Testis (tissue), 3 donors: ENCODE results near the gene DHDH. TPM values are rescaled to one million over a fixed set of nuclear protein-coding genes. Genes with fewer than 3 reads are reported as not detected.

Source experiments
- DNase-seq: peaks from one replicate; pipeline ENCODE4 v3.0.0-alpha.2; 2019
- H3K27ac ChIP-seq, 2 donors: fragments of 200-600 bp; sonication (generic); one replicate each; pipeline ENCODE4 v1.5.1; 2019
- H3K27me3 ChIP-seq: fragments of 200-600 bp; sonication (generic); one replicate; pipeline ENCODE4 v1.5.1; 2019
- H3K36me3 ChIP-seq: fragments of 200-600 bp; sonication (generic); one replicate; pipeline ENCODE4 v1.5.1; 2017; ENCODE audit warnings: low read depth; ENCODE audit errors: missing control alignments
- H3K4me1 ChIP-seq: fragments of 200-600 bp; sonication (generic); one replicate; pipeline ENCODE4 v1.5.1; 2019
- H3K4me3 ChIP-seq, 2 donors: fragments of 200-600 bp; sonication (generic); one replicate each; pipeline ENCODE4 v1.5.1; 2017 to 2019
- H3K9me3 ChIP-seq: fragments of 200-600 bp; sonication (generic); one replicate; pipeline ENCODE4 v1.5.1; 2017
- POLR2A ChIP-seq: fragments of 450-650 bp; IDR thresholded peaks from one replicate; pipeline ENCODE4 v1.6.1; 2017; ENCODE audit warnings: antibody characterized with exemption, mild to moderate bottlenecking, moderate library complexity
- WGBS, 2 donors: methylation state at CpG; one replicate each; pipeline ENCODE4 v1.1.5; 2018; 5-methylcytosine and 5-hydroxymethylcytosine counted together
- intact Hi-C: fragments of 100-400 bp; cut with DNase I; formaldehyde crosslinking; loops from one replicate; pipeline ENCODE4 v1.15.1; 2023; ENCODE audit warnings: low total_unique reads
- polyA plus RNA-seq: library from polyadenylated mRNA; stranded (reverse); fragments of 350-450 nt; fragmentation: Illumina TruSeq; extraction: RNeasy Lipid Tissue Mini Kit (QIAGEN cat#74804); gene quantifications from one replicate; pipeline ENCODE4 v1.2.3, GENCODE V29; 2014; ENCODE audit warnings: low read depth, low replicate concordance; ENCODE audit not compliant: insufficient read depth
- total RNA-seq, 2 donors: library from RNA; depleted of rRNA; stranded (reverse); fragments of >200 nt; gene quantifications; one replicate each; pipeline ENCODE4 v1.2.3, GENCODE V29; 2016
- TF ChIP-seq, protein P1 (sequence below), 3 experiments: fragments of 450-650 bp in 2 of 3; fragments of 200-600 bp in 1 of 3; sonication (generic) in 1 of 3; IDR thresholded peaks; one replicate each; pipeline ENCODE4 v1.5.1; 2016 to 2019; ENCODE audit warnings: antibody characterized with exemption in 3 of 3, mild to moderate bottlenecking in 2 of 3, moderate library complexity in 1 of 3

DHDH gene
- total and polyA plus RNA-seq, 3 donors from 2014 or later, result 2.3 to 3.1 (median 2.4) TPM

DNA sequence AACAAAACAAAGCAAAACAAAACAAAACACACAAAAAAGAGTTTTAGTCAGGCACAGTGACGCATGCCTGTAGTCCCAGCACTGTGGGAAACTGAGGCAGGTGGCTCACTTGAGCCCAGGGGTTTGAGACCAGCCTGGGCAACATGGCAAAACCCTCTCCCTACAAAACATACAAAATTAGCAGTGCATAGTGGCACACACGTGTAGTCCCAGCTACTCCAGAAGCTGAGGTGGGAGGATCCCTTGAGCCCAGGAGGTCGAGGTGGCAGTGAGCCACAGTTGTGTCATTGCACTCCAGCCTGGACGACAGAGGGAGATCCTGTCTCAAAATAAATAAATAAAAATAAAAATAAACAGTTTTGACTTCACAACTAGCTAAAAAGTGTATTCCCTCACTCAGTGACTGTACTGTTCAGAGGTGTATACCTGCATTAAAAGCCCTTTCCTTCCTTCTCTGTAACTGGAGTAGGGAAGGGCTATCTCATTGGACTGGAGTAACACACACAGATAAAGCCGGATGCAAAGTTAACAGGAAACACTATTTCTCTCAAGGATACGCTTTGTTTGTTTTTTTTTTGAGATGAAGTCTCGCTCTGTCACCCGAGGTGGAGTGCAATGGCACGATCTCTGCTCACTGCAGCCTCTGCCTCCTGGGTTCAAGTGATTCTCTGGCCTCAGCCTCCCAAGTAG, 17.5 kb downstream of the DHDH start:
- Histone ChIP-seq H3K36me3 (no peaks in the 10 kb centered on the region), H3K27me3 (no peaks in the 10 kb centered on the region), H3K27ac (no peak overlapping the region), H3K4me3 (no peak overlapping the region), H3K4me1 (peaks cover 10% of the 10 kb centered on the region), H3K9me3 (no peaks in the 10 kb centered on the region)
- TF ChIP-seq, protein P1, sequence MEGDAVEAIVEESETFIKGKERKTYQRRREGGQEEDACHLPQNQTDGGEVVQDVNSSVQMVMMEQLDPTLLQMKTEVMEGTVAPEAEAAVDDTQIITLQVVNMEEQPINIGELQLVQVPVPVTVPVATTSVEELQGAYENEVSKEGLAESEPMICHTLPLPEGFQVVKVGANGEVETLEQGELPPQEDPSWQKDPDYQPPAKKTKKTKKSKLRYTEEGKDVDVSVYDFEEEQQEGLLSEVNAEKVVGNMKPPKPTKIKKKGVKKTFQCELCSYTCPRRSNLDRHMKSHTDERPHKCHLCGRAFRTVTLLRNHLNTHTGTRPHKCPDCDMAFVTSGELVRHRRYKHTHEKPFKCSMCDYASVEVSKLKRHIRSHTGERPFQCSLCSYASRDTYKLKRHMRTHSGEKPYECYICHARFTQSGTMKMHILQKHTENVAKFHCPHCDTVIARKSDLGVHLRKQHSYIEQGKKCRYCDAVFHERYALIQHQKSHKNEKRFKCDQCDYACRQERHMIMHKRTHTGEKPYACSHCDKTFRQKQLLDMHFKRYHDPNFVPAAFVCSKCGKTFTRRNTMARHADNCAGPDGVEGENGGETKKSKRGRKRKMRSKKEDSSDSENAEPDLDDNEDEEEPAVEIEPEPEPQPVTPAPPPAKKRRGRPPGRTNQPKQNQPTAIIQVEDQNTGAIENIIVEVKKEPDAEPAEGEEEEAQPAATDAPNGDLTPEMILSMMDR (IDR thresholded peaks at IDR 0.05), result no peak
- TF ChIP-seq POLR2A, result no peak
- DNase-seq, result no peak
- 51 to 54% methylated on average over 9 of the region's 9 CpGs for whole genome bisulfite sequencing, 2 donors
- intact Hi-C loops, result no loop called here

DNA sequence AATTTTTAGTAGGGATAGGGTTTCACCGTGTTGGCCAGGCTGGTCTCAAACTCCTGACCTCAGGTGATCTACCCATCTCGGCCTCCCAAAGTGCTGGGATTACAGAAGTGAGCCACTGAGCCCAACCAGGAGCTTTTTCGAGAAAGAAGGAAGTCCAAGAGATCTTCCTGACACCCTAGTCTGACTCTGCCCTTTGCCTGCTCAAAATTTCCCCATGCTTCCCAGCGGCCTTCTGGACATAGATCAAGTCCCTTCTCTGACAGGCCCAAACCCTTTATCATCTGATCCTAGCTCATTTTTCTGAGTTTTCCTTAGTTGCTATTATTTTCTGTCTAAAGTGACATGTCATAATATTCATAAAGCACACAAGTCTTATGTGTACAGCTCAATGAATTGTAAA, 19.6 kb downstream of the DHDH start:
- Histone ChIP-seq H3K36me3 (no peaks in the 10 kb centered on the region), H3K9me3 (no peaks in the 10 kb centered on the region), H3K27me3 (no peaks in the 10 kb centered on the region), H3K27ac (no peak overlapping the region), H3K4me1 (peaks cover 10% of the 10 kb centered on the region), H3K4me3 (no peak overlapping the region)
- intact Hi-C loops, result no loop called here
- no peak for DNase-seq
- WGBS, 2 donors, result 70 to 83% methylated on average over 4 of the region's 4 CpGs
- TF ChIP-seq POLR2A, result no peak
- TF ChIP-seq, protein P1 (IDR thresholded peaks at IDR 0.05), result no peak

DNA sequence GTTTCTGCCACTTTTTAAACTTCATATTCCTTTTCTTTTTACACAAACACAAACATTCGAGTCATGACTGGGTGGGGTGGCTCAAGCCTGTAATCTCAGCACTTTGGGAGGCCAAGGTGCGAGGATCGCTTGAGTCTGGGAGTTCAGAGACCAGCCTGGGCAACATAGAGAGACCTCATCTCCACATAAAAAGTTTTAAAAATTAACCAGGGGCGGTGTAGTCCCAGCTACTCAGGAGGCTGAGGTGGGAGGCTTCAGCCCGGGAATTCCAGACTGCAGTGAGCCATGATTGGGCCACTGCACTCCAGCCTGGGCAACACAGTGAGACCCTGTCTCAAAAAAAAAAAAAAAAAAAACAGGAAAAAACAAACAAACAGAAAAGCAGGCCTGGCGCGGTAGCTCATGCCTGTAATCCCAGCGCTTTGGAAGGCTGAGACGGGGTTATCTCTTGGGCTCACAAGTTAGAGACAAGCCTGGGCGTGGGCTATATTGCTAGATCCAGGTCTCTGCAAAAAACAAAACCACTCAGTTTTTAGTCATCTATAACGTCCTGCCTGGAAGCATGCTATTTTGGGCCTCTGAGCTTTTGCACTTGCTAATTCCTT, 20.6 kb downstream of the DHDH start:
- H3K27me3 ChIP-seq, result no peaks in the 10 kb centered on the region
- no peaks in the 10 kb centered on the region for H3K9me3 ChIP-seq
- peak overlapping the region; percentile 73 to 83 for H3K27ac ChIP-seq
- WGBS, 2 donors, result 33 to 36% methylated on average over 11 of the region's 11 CpGs
- peak; percentile 37 for DNase-seq
- H3K4me3 ChIP-seq, result peak overlapping the region; percentile 81 to 82
- H3K4me1 ChIP-seq, result peaks cover 10% of the 10 kb centered on the region
- TF ChIP-seq POLR2A, result no peak
- TF ChIP-seq, protein P1 (IDR thresholded peaks at IDR 0.05), result no peak
- H3K36me3 ChIP-seq, result no peaks in the 10 kb centered on the region
- intact Hi-C loops, result no loop called here

DNA sequence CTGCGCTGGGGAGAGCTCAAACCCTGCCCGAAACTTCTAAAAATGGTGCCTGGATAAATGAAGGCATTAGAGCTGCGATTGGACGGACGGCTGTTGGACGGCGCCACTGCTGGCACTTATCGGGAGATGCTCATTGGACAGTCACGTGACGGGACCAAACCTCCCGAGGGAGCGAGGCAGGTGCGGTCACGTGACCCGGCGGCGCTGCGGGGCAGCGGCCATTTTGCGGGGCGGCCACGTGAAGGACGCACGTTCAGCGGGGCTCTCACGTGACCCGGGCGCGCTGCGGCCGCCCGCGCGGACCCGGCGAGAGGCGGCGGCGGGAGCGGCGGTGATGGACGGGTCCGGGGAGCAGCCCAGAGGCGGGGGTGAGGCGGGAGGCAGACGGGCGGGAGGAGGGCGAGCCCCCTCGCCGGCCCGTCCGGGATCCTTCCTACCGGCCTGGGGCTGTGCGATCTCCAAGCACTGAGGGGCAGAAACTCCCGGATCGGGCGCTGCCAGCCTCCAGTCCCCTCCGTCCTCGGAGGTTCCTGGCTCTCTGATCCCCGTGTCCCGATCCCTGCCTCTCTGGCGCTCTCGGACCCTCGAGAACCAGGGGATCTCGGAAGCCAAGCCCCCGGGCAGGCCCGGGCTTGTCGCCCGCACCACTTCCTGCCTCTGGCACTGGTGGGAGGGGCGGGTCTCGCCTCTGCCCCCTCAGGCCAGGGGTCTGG, 21.3 kb downstream of the DHDH start, which contains the start of gene BAX:
Gene BAX, plus strand, starts transcription at position 281 of the 713 bp plus-strand sequence. Its CDS starts 54 bp downstream, at position 335.
- 0% methylated on average over 8 to 71 of the region's 71 CpGs for WGBS, 2 donors

More for the DNA sequence above, 21.3 kb downstream of the DHDH start, which contains the start of gene BAX:
- Histone ChIP-seq H3K9me3 (no peaks in the 10 kb centered on the region), H3K4me1 (peaks cover 10% of the 10 kb centered on the region), H3K4me3 (peak within 1 kb of the TSS; percentile 81 to 82), H3K36me3 (no peaks in the 10 kb centered on the region), H3K27ac (peak within 1 kb of the TSS; percentile 73 to 83), H3K27me3 (no peaks in the 10 kb centered on the region)
- TF ChIP-seq, protein P1 (IDR thresholded peaks at IDR 0.05), result peak in 1 of 3 experiments; percentile 29
- no peak for TF ChIP-seq POLR2A
- DNase-seq, result peak; percentile 97
- intact Hi-C loops, result no loop called here
